Type B pancreatic cell (in vitro differentiated cells): Measurements from ENCODE around the gene ZFYVE27. TPM values are rescaled to one million over a fixed set of nuclear protein-coding genes. Genes with fewer than 3 reads are reported as not detected.
"Not testable (repeated sequence)": the region's sequence is repeated elsewhere in the genome, so short reads cannot be mapped to it uniquely, and the experiment has no call there.

ENCODE experiments used
- DNase-seq: peaks from one replicate; pipeline ENCODE4 v3.0.0; 2021; ENCODE audit warnings: mixed read lengths; ENCODE audit not compliant: unreplicated experiment; ENCODE audit errors: extremely low spot score
- H3K27ac Mint-ChIP-seq: 2 replicates; pipeline ENCODE4 v1.8.0; 2021; ENCODE audit warnings: mild to moderate bottlenecking, mixed read lengths
- H3K27me3 Mint-ChIP-seq: 2 replicates; pipeline ENCODE4 v1.8.0; 2021; ENCODE audit warnings: mixed read lengths
- H3K36me3 Mint-ChIP-seq: 2 replicates; pipeline ENCODE4 v1.8.0; 2021; ENCODE audit warnings: mixed read lengths
- H3K4me1 Mint-ChIP-seq: one replicate; pipeline ENCODE4 v1.8.0; 2021; ENCODE audit warnings: mixed read lengths; ENCODE audit not compliant: unreplicated experiment
- H3K4me3 Mint-ChIP-seq: 2 replicates; pipeline ENCODE4 v1.8.0; 2021; ENCODE audit warnings: mild to moderate bottlenecking, mixed read lengths
- H3K9me3 Mint-ChIP-seq: 2 replicates; pipeline ENCODE4 v1.8.0; 2021; ENCODE audit warnings: mixed read lengths
- long read RNA-seq: library from polyadenylated mRNA; unstranded; transcript quantifications from one replicate; pipeline ENCODE4 v2.0.0, GENCODE V29; 2020
- total RNA-seq: library from RNA; stranded (reverse); gene quantifications from 2 replicates; pipeline ENCODE4 v1.2.1, GENCODE V29; 2021; ENCODE audit warnings: low replicate concordance
- TF ChIP-seq, protein P1 (sequence below): fragments of 200-600 bp; sonication (generic); conservative IDR thresholded peaks from 2 replicates; pipeline ENCODE4 v1.5.0; 2021; ENCODE audit warnings: antibody characterized with exemption, mild to moderate bottlenecking

Gene ZFYVE27, protein sequence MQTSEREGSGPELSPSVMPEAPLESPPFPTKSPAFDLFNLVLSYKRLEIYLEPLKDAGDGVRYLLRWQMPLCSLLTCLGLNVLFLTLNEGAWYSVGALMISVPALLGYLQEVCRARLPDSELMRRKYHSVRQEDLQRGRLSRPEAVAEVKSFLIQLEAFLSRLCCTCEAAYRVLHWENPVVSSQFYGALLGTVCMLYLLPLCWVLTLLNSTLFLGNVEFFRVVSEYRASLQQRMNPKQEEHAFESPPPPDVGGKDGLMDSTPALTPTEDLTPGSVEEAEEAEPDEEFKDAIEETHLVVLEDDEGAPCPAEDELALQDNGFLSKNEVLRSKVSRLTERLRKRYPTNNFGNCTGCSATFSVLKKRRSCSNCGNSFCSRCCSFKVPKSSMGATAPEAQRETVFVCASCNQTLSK
- total RNA-seq: 25.6 and 28.8 TPM in 2 replicates
- long read RNA-seq, partial matches to known transcripts: 5 of 45 reads
- long read RNA-seq, other reads (novel, unspliced or antisense): 39 of 45 reads

DNA sequence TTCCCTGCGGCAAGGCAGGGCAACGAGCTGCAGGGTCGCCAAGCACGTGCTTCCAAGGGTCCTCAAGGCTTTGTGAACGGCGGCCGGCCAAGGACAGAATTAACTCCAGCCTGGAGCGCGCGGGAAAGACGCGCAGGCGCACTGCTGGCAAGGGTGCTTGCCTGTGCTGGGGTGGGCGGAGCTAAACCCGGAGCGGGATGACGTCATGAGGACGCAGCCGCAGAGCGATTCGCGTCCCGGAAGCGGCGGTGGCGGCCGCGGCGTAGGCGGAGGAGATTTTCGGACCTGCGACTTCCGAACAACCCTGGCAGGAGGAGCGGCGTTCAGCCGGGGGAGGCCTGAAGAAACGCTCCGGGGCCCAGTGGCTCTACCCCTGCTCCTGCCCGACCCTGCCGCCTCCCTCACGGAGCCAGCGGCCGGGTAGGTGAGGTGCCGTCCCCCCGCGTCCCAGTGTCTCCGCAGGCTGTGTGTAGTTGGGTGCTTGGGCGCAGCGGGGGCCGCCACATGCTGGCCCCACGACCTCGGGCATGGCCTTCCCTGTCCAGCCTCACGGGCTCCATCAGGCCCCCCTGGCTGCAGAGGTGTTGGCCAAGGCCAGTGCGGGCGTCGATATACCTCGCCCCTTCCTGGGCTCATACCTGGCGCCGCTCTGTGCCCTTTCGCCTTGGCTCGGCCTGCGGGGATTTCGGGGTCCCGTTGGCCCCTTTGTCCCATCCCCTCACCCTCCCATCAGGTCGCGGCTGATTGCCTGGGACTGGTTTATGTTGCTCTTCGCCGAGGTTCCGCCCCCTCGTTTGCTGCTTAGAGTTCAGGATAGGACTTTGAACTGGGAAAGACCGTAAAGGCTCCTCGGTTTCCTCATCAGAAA, at the start of gene ZFYVE27:
ZFYVE27 (plus strand) TSS at position 227 of the 868 bp plus-strand sequence. CDS start 1,350 bp downstream, outside the sequence.
- Mint-ChIP-seq H3K9me3 (peaks cover 8% of the 10 kb centered on the region), H3K27ac (peak within 1 kb of the TSS; percentile 98), H3K4me3 (peak within 1 kb of the TSS; percentile 100), H3K27me3 (peaks cover 11% of the 10 kb centered on the region), H3K36me3 (peaks cover 3% of the 10 kb centered on the region), H3K4me1 (peaks cover 29% of the 10 kb centered on the region)
- TF ChIP-seq, protein P1, sequence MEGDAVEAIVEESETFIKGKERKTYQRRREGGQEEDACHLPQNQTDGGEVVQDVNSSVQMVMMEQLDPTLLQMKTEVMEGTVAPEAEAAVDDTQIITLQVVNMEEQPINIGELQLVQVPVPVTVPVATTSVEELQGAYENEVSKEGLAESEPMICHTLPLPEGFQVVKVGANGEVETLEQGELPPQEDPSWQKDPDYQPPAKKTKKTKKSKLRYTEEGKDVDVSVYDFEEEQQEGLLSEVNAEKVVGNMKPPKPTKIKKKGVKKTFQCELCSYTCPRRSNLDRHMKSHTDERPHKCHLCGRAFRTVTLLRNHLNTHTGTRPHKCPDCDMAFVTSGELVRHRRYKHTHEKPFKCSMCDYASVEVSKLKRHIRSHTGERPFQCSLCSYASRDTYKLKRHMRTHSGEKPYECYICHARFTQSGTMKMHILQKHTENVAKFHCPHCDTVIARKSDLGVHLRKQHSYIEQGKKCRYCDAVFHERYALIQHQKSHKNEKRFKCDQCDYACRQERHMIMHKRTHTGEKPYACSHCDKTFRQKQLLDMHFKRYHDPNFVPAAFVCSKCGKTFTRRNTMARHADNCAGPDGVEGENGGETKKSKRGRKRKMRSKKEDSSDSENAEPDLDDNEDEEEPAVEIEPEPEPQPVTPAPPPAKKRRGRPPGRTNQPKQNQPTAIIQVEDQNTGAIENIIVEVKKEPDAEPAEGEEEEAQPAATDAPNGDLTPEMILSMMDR: no peak
- DNase-seq: peak; percentile 98

DNA sequence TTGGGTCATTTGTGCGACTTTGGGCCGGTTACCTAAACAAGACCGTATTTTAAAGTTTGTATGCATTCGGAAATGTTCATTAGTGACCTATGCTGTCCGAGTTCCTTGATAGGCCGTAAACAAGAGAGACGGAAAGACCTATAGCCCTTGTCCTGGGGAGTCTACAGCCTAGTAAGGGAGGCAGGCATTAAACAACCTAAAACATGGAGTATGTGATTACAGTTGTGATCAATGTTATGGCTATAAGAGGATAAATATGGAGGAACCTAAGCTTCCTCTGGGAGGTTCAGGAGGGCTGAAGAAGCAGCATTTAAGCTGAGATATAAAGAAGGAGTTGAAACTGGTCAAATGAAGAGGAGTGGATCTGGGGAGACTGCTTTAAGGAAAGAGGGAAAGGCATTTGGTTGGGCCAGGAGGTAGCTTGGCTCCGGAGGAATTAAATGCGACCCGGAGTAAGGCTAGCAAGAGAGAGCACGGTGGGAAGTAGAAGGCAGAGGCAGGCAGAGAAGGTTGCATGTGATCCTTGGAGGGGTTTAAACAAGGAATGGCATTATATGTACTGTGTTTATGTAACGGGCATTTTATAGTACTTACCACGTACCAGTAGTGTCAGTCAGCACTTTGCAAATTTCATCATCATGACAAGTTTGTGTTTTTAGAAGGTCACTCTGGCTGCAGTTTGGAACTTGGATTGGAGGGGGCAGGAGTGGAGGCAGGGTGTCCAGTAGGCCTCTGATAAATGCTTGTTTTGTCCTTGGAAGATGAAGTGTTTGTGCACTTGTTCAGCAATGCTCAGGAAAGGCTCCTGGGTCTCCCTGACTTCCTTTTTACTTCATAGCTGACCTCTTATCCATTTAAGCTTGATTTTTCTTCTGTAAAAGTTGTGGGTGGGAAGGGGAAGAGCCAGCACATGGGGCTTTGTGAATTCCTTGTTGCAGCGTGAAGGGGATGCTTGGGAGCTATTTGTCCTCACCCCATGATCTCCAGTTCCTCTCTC, 48.8 kb upstream of the ZFYVE27 start:
- DNase-seq: no peak
- Mint-ChIP-seq H3K4me1 (peaks cover 22% of the 10 kb centered on the region), H3K4me3 (peak overlapping the region; percentile 92), H3K27me3 (no peaks in the 10 kb centered on the region), H3K9me3 (no peaks in the 10 kb centered on the region), H3K27ac (peak overlapping the region; percentile 83), H3K36me3 (no peaks in the 10 kb centered on the region)
- TF ChIP-seq, protein P1: no peak

DNA sequence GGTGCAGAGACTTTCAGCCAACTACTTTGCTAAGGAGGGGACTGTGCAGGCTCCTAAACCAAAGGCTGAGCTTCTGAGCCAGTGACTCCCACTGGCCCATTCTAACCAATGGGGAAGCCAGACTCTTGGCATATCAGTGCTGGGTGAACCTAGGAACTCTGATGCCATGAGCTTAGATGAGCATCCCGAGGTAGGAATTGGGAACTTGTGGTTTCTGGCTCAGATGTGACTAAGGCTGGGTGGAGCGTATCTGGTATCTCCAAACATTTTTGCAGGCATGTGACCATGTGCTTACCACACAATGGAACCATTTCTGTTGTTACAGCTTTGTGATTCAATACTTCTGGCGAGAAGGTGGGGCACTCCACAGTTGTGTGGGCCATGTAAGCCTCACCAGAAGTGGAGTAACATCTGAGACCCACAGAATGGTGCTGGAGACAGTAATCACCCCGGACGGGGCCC, 47.3 kb upstream of the ZFYVE27 start:
- Mint-ChIP-seq H3K36me3 (no peaks in the 10 kb centered on the region), H3K9me3 (no peaks in the 10 kb centered on the region), H3K27ac (no peak overlapping the region), H3K27me3 (no peaks in the 10 kb centered on the region), H3K4me1 (peaks cover 17% of the 10 kb centered on the region), H3K4me3 (no peak overlapping the region)
- no peak for DNase-seq
- TF ChIP-seq, protein P1: no peak

DNA sequence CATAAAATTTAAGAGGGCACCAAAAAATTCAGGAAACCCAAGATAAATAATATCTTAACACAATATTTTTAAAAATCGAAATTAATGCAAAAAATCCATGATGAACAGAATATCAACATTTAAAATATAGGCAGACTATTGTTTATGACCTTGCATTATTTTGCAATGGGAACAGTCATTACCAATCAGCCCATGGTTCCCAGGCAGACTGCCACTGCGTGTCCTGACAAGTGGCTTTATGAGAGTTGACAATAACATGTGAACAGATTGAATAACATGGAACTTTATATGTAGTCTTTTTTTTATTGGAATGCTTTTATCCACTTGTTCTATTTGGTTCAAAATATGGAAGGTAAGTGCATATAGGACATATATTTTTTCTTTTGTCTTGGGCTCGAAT, 46.8 kb upstream of the ZFYVE27 start:
- Mint-ChIP-seq H3K9me3 (no peaks in the 10 kb centered on the region), H3K4me1 (peaks cover 12% of the 10 kb centered on the region), H3K36me3 (no peaks in the 10 kb centered on the region), H3K4me3 (no peak overlapping the region), H3K27me3 (no peaks in the 10 kb centered on the region), H3K27ac (no peak overlapping the region)
- TF ChIP-seq, protein P1: no peak
- DNase-seq: no peak

DNA sequence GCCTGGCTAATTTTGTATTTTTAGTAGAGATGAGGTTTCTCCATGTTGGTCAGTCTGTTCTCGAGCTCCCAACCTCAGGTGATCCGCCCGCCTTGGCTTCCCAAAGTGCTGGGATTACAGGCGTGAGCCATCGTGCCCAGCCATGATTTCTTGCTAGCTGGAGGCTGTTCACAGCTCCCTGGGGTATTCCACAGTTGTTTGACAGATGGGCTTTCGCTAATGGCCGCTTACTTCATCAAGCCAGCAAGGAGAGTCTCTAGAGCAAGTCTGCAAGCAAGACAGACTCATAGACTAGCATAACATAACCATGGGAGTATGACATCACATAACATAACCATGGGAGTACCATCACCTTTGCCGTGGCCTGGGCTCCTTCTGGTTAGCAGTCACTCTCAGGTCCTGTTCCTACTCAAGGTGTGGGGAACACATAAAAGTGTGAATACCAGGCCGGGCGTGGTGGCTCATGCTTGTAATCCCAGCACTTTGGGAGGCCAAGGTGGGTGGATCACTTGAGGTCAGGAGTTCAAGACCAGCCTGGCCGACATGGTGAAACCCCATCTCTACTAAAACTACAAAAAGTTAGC, 38.8 kb upstream of the ZFYVE27 start:
- H3K9me3 Mint-ChIP-seq, H3K27me3 Mint-ChIP-seq, H3K4me3 Mint-ChIP-seq, H3K27ac Mint-ChIP-seq, H3K4me1 Mint-ChIP-seq, H3K36me3 Mint-ChIP-seq, DNase-seq: not testable (repeated sequence)
